Neural crest cell (in vitro differentiated cells): Measurements from ENCODE around the gene SLC35A5. TPM values are rescaled to one million over a fixed set of nuclear protein-coding genes. Genes with fewer than 3 reads are reported as not detected.

Experiments used
- DNase-seq: peaks from one replicate; pipeline ENCODE4 v3.0.0; 2021; ENCODE audit warnings: low read depth, mixed read lengths, low spot score
- H3K27ac Mint-ChIP-seq: one replicate; pipeline ENCODE4 v1.8.0; 2021; ENCODE audit warnings: mild to moderate bottlenecking, mixed read lengths; ENCODE audit not compliant: unreplicated experiment
- H3K27me3 Mint-ChIP-seq: 2 replicates; pipeline ENCODE4 v1.8.0; 2021; ENCODE audit warnings: low read depth, mild to moderate bottlenecking, mixed read lengths
- H3K36me3 Mint-ChIP-seq: 2 replicates; pipeline ENCODE4 v1.8.0; 2021; ENCODE audit warnings: low read depth, mild to moderate bottlenecking, mixed read lengths
- H3K4me1 Mint-ChIP-seq: 2 replicates; pipeline ENCODE4 v1.8.0; 2021; ENCODE audit warnings: mixed read lengths
- H3K4me3 Mint-ChIP-seq: one replicate; pipeline ENCODE4 v1.8.0; 2021; ENCODE audit warnings: mild to moderate bottlenecking, mixed read lengths
- H3K9me3 Mint-ChIP-seq: 2 replicates; pipeline ENCODE4 v1.8.0; 2021; ENCODE audit warnings: mixed read lengths
- CTCF ChIP-seq: fragments of 200-600 bp; sonication (generic); conservative IDR thresholded peaks from 2 replicates; pipeline ENCODE4 v1.5.0; 2021; ENCODE audit warnings: antibody characterized with exemption, mild to moderate bottlenecking
- total RNA-seq: library from RNA; stranded (reverse); gene quantifications from 2 replicates; pipeline ENCODE4 v1.2.1, GENCODE V29; 2021

SLC35A5 gene
- total RNA-seq, 1 donor from 2014 or later: 47.6 TPM

- DNase-seq: no peak
These were observed 33.0 kb downstream of the SLC35A5 start for GRCh38 chr3:112594856-112595255.

GRCh38 chr3:112597945-112598344 lies 36.1 kb downstream of the SLC35A5 start:
- Mint-ChIP-seq H3K36me3 (peaks cover 13% of the 10 kb centered on the region), H3K27me3 (no peaks in the 10 kb centered on the region), H3K27ac (no peak overlapping the region), H3K4me1 (peaks cover 15% of the 10 kb centered on the region), H3K9me3 (no peaks in the 10 kb centered on the region), H3K4me3 (no peak overlapping the region)
- DNase-seq: no peak
- TF ChIP-seq CTCF: no peak

More at GRCh38 chr3:112594856-112595255, 33.0 kb downstream of the SLC35A5 start:
- Mint-ChIP-seq H3K27me3 (no peaks in the 10 kb centered on the region), H3K27ac (no peak overlapping the region), H3K9me3 (peaks cover 3% of the 10 kb centered on the region), H3K4me3 (no peak overlapping the region), H3K36me3 (peaks cover 31% of the 10 kb centered on the region), H3K4me1 (peaks cover 4% of the 10 kb centered on the region)
- no peak for TF ChIP-seq CTCF

- no peak for DNase-seq
- H3K9me3 Mint-ChIP-seq: no peaks in the 10 kb centered on the region
- no peak overlapping the region for H3K4me3 Mint-ChIP-seq
- no peak for TF ChIP-seq CTCF
- no peaks in the 10 kb centered on the region for H3K27me3 Mint-ChIP-seq
- peaks cover 18% of the 10 kb centered on the region for H3K4me1 Mint-ChIP-seq
- peaks cover 11% of the 10 kb centered on the region for H3K36me3 Mint-ChIP-seq
- no peak overlapping the region for H3K27ac Mint-ChIP-seq
These were observed 36.9 kb downstream of the SLC35A5 start for GRCh38 chr3:112598731-112599130.

GRCh38 chr3:112602217-112602838 lies 40.5 kb downstream of the SLC35A5 start:
- Mint-ChIP-seq H3K27ac (peak overlapping the region; percentile 32), H3K4me1 (peaks cover 48% of the 10 kb centered on the region), H3K9me3 (no peaks in the 10 kb centered on the region), H3K4me3 (no peak overlapping the region), H3K27me3 (no peaks in the 10 kb centered on the region), H3K36me3 (peaks cover 3% of the 10 kb centered on the region)
- no peak for TF ChIP-seq CTCF
- DNase-seq: no peak

- Mint-ChIP-seq H3K4me1 (peaks cover 65% of the 10 kb centered on the region), H3K4me3 (no peak overlapping the region), H3K9me3 (no peaks in the 10 kb centered on the region), H3K27ac (peak overlapping the region; percentile 44), H3K27me3 (no peaks in the 10 kb centered on the region), H3K36me3 (no peaks in the 10 kb centered on the region)
- TF ChIP-seq CTCF: no peak
- DNase-seq: no peak
These were observed 42.7 kb downstream of the SLC35A5 start for GRCh38 chr3:112604536-112604935.
